NCI-H1694 treated with DMSO at 0.1 percent for 48 hours (cell line): ENCODE data around the gene SNRNP27.

Experiments
- DNase-seq: peaks from one replicate; lab custom pipeline; 2025; lab: John Stamatoyannopoulos, UW

SNRNP27 gene

GRCh38 chr2:69916106-69916505, 22.4 kb downstream of the SNRNP27 start:
- no peak for DNase-seq

- DNase-seq, result no peak
These were observed 24.1 kb downstream of the SNRNP27 start for GRCh38 chr2:69917852-69918251.

DNA sequence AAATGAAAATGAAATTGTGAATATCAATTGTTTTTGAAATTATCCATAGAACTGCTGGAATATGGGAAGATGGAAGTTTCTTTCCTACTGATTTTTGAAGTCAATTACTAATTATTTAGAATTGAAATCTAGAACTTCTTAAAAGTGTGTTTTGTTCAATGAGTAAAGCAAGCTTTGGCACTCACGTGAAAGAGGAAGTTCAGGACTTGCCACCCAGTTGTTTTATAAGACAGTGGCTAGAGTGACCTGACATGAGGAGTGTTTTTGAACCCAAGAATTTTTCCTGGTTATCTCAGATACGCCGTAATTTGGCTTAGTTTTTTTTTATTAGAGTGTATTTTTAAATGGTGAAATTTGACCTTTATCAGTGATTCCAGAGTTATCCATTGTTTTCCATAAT, 24.6 kb downstream of the SNRNP27 start:
- no peak for DNase-seq

DNA sequence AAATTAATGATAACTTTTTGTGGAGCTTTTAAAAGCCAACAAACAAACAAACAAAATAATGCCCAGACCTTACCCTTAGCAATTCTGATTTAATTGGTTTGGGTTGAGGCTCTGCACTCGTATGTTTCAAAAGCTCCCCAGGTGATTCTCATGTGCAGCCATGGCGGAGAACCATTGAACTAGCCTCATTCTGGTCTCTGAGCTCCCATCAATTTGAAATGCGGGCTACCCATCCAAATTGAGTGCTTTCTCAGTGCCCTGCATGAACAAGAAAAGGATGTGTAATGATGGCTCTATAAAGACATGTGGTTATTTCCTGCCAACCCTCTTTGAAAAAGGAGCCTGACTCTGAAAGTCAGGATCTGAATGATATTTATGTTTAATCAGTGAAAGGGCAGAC, 29.4 kb downstream of the SNRNP27 start:
- DNase-seq, result no peak

DNA sequence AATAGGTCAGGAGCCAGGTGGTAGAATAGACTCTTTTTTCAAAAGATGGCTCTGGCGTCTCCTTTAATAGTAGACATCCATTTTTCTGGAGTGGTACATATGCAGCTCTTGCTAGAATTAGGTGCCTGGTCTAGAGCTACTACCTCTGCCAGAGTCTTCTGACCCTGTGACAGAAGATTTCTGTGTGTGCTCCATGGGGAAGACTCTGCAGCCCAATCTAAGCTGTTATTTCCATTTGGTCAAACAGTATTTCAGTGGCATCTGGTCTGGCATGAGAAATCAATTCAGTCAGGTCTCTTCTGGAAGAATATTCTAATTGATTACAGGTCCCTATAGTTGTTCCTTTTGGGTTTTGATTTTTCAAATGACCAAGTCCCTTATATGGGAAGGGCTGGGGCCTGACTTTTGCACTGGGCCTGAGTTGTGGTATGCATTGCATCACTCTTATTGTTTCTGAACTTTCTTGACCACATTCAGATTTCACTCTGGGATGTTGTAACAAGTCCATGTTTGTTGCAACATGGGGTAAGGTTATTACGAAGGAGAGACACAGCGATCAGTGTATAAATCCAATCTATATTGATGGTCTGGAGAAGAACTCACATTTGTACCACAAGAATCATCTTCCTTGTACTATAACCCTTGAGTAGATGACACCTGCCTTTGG, 33.2 kb downstream of the SNRNP27 start:
- no peak for DNase-seq

DNA sequence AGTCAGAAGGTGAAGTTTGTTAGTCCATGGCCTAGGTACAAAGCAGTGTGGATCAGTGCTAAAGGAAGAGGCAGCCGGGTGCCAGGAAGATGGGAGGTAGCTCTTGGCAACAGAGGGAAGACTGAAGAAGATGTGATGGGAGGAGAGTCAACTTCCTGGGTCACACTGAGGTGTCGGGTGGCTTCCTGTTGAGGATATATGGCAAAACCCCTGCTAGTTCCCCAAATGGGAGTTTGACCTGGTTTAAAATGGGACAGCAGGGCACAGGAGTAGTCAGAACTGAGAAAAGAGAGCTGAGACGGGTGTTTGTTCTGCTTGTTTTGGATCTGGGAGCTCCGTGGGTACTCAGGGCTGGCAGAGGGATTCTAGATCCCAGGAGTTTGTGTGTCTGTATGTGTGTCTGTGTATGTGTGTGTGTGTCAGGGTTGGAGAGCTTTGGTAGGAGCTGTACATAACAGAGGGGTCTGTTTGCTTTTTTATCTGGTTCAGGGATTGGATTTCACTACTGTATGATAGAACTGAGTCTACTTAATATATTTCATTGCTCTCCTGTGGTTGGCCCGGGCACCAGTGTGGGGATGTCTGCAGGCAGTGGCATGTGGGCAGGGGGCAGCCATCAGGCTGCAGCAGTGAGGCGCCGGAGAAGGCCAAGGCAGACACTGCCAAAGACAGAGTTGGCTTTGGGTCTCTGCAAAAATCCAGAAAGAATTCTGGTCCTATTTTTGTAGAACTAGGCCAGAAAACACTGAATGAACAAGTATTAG, 38.3 kb downstream of the SNRNP27 start:
- no peak for DNase-seq

DNA sequence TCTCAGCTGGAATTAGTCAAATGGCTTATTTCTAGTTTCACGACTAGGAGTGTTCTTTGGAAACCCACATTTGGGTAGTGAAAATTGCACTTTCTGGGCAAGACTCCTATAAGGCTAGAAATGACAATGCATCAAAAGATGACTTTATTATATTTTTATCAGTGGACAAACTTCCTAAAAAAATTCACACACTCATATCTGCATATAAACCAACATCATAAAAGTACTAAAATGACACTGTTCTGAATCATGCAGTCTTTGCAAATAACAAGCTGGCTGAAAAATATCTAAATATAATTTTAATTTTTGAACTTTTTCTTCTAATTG, 38.8 kb downstream of the SNRNP27 start:
- no peak for DNase-seq

- DNase-seq, result no peak
These were observed 39.6 kb downstream of the SNRNP27 start for GRCh38 chr2:69933254-69933828.

GRCh38 chr2:69933839-69934613, 40.3 kb downstream of the SNRNP27 start:
- no peak for DNase-seq

DNA sequence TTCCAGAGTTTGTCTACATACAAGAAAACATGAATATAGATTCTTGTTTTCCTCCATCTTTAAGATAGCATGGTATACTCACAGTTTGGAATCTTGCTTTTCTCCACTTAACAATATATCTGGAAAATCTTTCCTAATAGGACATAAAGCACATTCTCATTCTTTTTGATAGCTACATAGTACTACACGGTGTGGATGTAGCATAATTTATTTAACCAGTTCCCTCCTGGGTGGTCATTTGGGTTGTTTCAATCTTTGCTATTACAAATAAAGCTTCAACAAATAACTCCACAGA, 40.8 kb downstream of the SNRNP27 start:
- no peak for DNase-seq

GRCh38 chr2:69935011-69935410, 41.3 kb downstream of the SNRNP27 start:
- no peak for DNase-seq

- no peak for DNase-seq
These were observed 43.1 kb downstream of the SNRNP27 start for GRCh38 chr2:69936906-69937305.

GRCh38 chr2:69937968-69938367, 44.2 kb downstream of the SNRNP27 start:
- DNase-seq, result no peak

DNA sequence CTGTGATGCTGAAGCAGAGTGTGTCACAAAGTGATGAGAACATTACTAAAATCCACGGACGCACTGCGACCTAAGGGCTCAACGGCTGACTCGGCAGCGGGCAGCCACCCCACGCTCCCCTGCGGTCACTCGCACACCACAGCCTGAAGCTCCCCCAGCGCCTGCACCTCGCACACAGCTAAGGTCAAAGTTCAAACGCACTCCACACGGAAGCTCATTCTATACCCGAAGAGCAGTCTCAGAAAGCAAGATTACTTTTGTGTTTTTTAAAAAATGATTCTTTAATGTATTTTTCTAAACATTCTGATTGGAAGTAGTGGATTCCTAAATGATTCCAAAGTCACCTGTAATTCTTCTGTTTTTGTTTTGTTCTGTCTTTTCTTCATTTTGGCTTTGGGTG, 46.0 kb downstream of the SNRNP27 start:
- DNase-seq, result no peak

- DNase-seq, result no peak
These were observed 46.9 kb downstream of the SNRNP27 start for GRCh38 chr2:69940691-69941090.

GRCh38 chr2:69943000-69943842, 49.5 kb downstream of the SNRNP27 start:
- no peak for DNase-seq

DNA sequence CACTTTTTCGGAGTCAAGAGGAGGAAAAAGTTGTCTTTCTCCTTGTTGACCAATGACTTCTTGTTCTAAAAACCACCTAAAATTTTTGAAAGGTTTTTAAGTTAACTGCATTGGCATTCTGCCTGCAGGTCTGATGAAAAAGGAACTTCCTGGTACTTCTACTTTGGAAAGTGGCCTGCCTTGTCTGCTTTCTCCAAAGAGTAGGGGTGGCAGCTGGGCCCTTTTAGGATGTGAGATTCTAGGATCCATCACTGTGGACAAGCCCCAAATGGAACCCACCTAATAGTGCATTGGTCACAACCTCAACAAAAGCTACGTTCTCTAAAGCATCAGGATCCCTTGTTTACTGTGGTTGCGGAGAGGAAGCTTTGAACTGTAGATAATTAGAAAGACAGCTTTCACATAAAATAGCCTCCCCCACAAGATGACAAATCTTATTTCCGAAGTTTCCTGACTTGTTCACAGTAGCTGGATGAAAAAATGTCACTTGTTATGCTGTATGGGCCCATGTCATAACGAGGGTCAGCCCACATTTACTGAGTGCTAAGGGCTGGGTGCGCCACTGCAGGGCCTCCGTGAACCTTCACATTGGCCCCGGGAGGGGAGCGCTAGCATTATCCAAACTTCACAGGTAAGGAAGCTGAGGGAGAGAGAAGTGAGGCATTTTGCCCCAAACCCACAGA, 50.2 kb downstream of the SNRNP27 start:
- DNase-seq, result no peak

- DNase-seq, result no peak
These were observed 51.0 kb downstream of the SNRNP27 start for GRCh38 chr2:69944756-69945155.

GRCh38 chr2:69945441-69945840, 51.7 kb downstream of the SNRNP27 start:
- no peak for DNase-seq

DNA sequence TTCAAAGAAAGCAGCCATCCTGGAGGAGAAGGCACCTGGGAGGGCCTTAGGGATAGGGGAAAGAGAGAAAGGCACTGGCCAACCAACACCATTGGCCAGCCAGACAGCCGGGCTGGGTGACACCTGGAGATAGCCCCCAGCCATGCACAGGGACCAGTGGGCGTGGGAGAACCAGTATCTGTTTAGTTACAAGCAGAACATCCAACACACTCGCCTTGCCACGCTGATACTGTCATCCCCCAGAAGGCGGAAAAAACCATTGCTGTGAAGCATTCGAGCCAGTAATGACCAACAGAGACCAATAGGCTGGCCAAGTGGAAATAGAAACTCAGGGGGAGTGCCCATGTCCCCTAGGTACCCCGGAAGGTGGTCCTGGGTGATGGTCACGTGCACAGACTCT, 52.2 kb downstream of the SNRNP27 start:
- DNase-seq, result no peak
